Measurements from ENCODE around the gene NAIF1. TPM values are rescaled to one million over a fixed set of nuclear protein-coding genes. Genes with fewer than 3 reads are reported as not detected.

The NAIF1 gene
- total RNA-seq, 1 experiment from 2014 or later, result 11.0 TPM

- H2AFZ ChIP-seq (ENCODE audit: low read depth, low read length, poor library complexity, severe bottlenecking), result no peak overlapping the region
- RAD21 ChIA-PET (ENCODE audit: low non-redundant PET in 1 of 2, low total read pairs in 2 of 2, uncharacterized antibody in 2 of 2, unreplicated experiment in 2 of 2), result no interaction called here
- no peaks in the 10 kb centered on the region for H3K36me3 ChIP-seq (ENCODE audit: control insufficient read depth in 1 of 2, insufficient read depth in 2 of 2, low read length in 2 of 2)
- no peaks in the 10 kb centered on the region for H3K27me3 ChIP-seq (ENCODE audit: insufficient read depth, low read length)
- H3K9ac ChIP-seq (ENCODE audit: low read length), result no peak overlapping the region
- POLR2A ChIA-PET, result interaction anchor here (1.1 kb wide), 1 partner anchor 17 kb away, joined by 3 read pairs; no protein-coding TSS in a partner anchor
- no peak for TF ChIP-seq RAD21 (IDR thresholded peaks at IDR 0.05; ENCODE audit: low read depth)
- no peak for TF ChIP-seq REST (IDR thresholded peaks at IDR 0.05; ENCODE audit: low read depth)
- no peak for TF ChIP-seq EZH2 (IDR thresholded peaks at IDR 0.05)
- TF ChIP-seq EZH2phosphoT487 (IDR thresholded peaks at IDR 0.05; ENCODE audit: borderline replicate concordance), result no peak
- TF ChIP-seq SRF (IDR thresholded peaks at IDR 0.05; ENCODE audit: low read depth), result no peak
- no peak for TF ChIP-seq POLR2AphosphoS5 (IDR thresholded peaks at IDR 0.05; ENCODE audit: low read depth, low read length)
- no peak for TF ChIP-seq ZNF274 (IDR thresholded peaks at IDR 0.05; ENCODE audit: low read depth, low read length)
- no peak for TF ChIP-seq POLR2A (IDR thresholded peaks at IDR 0.05; ENCODE audit: borderline replicate concordance, extremely low read depth, insufficient read depth, insufficient read length)
- TF ChIP-seq FOSL1 (IDR thresholded peaks at IDR 0.05; ENCODE audit: low read depth), result no peak
- TF ChIP-seq ELF1 (IDR thresholded peaks at IDR 0.05; ENCODE audit: borderline replicate concordance, low read depth), result no peak
- TF ChIP-seq JUND (IDR thresholded peaks at IDR 0.05), result no peak
- no peak for TF ChIP-seq YY1 (IDR thresholded peaks at IDR 0.05; ENCODE audit: extremely low read depth, insufficient replicate concordance, low read depth, low read length)
- TF ChIP-seq CTCF (IDR thresholded peaks at IDR 0.05 in 2 of 3, conservative IDR thresholded peaks at IDR 0.05 in 1 of 3; ENCODE audit: borderline replicate concordance in 1 of 3, insufficient read depth in 1 of 3, low read depth in 2 of 3, low read length in 2 of 3), result no peak
- no peak for TF ChIP-seq SIN3A (IDR thresholded peaks at IDR 0.05; ENCODE audit: low read depth)
- no peak for TF ChIP-seq ZFX (IDR thresholded peaks at IDR 0.05)
- TF ChIP-seq ZBTB33 (IDR thresholded peaks at IDR 0.05; ENCODE audit: extremely low read depth, insufficient replicate concordance, low read length), result no peak
- no peak for TF ChIP-seq TCF7L2 (IDR thresholded peaks at IDR 0.05; ENCODE audit: borderline replicate concordance, extremely low read depth, insufficient read depth, insufficient read length)
- no peak for TF ChIP-seq SP1 (IDR thresholded peaks at IDR 0.05; ENCODE audit: low read depth)
- no peak for TF ChIP-seq MAX (IDR thresholded peaks at IDR 0.05)
- TF ChIP-seq CBX3 (IDR thresholded peaks at IDR 0.05; ENCODE audit: low read depth), result no peak
- ATAC-seq (no peak), DNase-seq (ENCODE audit: low read depth, low spot score) (no peak)
- CTCF ChIA-PET, result no interaction called here
- no peaks in the 10 kb centered on the region for H3K9me3 ChIP-seq (ENCODE audit: control insufficient read depth in 1 of 2, insufficient read depth in 1 of 2, low read depth in 1 of 2, low read length in 2 of 2)
- H3K79me2 ChIP-seq (ENCODE audit: insufficient read depth, low read length), result no peaks in the 10 kb centered on the region
- H3K27ac ChIP-seq (ENCODE audit: low read depth, low read length), result no peak overlapping the region
- H4K20me1 ChIP-seq (ENCODE audit: insufficient read depth), result no peaks in the 10 kb centered on the region
- H3K4me2 ChIP-seq (ENCODE audit: low read length), result no peak overlapping the region
- intact Hi-C loops (cut with micrococcal nuclease), result no loop called here
- BruUV-seq (replicated peaks), result no TSS peak
- H3K4me3 ChIP-seq (replicated peaks in 1 of 2; ENCODE audit: low read depth in 1 of 2, low read length in 2 of 2), result no peak overlapping the region
- no peaks in the 10 kb centered on the region for H3K9me2 ChIP-seq (ENCODE audit: insufficient read depth)
- H3K4me1 ChIP-seq (ENCODE audit: control insufficient read depth in 1 of 2, insufficient read depth in 2 of 2, low read length in 2 of 2), result peaks cover 16 to 27% of the 10 kb centered on the region in 2 experiments; a peak in 3 of 4 replicates
These were observed 7.6 kb downstream of the NAIF1 start for GRCh38 chr9:128059365-128059983.

Measured in HCT116 (cell line).